ENCODE measurements around the gene CHST12.

- TF ChIP-seq, protein P1, sequence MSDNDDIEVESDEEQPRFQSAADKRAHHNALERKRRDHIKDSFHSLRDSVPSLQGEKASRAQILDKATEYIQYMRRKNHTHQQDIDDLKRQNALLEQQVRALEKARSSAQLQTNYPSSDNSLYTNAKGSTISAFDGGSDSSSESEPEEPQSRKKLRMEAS (CRISPR knock-in tag; IDR thresholded peaks at IDR 0.05), result no peak
- no peak for TF ChIP-seq CREM (CRISPR knock-in tag; IDR thresholded peaks at IDR 0.05)
- no peak for TF ChIP-seq IRF1 (CRISPR knock-in tag; IDR thresholded peaks at IDR 0.05)
- TF ChIP-seq, protein P2, sequence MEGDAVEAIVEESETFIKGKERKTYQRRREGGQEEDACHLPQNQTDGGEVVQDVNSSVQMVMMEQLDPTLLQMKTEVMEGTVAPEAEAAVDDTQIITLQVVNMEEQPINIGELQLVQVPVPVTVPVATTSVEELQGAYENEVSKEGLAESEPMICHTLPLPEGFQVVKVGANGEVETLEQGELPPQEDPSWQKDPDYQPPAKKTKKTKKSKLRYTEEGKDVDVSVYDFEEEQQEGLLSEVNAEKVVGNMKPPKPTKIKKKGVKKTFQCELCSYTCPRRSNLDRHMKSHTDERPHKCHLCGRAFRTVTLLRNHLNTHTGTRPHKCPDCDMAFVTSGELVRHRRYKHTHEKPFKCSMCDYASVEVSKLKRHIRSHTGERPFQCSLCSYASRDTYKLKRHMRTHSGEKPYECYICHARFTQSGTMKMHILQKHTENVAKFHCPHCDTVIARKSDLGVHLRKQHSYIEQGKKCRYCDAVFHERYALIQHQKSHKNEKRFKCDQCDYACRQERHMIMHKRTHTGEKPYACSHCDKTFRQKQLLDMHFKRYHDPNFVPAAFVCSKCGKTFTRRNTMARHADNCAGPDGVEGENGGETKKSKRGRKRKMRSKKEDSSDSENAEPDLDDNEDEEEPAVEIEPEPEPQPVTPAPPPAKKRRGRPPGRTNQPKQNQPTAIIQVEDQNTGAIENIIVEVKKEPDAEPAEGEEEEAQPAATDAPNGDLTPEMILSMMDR (IDR thresholded peaks at IDR 0.05), result no peak
- no peak for TF ChIP-seq ESRRA (CRISPR knock-in tag; IDR thresholded peaks at IDR 0.05; ENCODE audit: borderline replicate concordance)
- TF ChIP-seq MLX (CRISPR knock-in tag; IDR thresholded peaks at IDR 0.05), result no peak
- TF ChIP-seq GTF2I (CRISPR knock-in tag; conservative IDR thresholded peaks at IDR 0.05), result no peak
- no peak for TF ChIP-seq IRF2 (CRISPR knock-in tag; IDR thresholded peaks at IDR 0.05; ENCODE audit: borderline replicate concordance, low read depth)
- TF ChIP-seq FOXJ3 (CRISPR knock-in tag; IDR thresholded peaks at IDR 0.05; ENCODE audit: borderline replicate concordance), result no peak
Measured at GRCh38 chr7:2412587-2413201, 9.3 kb downstream of the CHST12 start.

All from WTC11 (cell line).